Loucy (cell line): ENCODE measurements around the gene NEO1.
"Not testable (repeated sequence)": the region's sequence is repeated elsewhere in the genome, so short reads cannot be mapped to it uniquely, and the experiment has no call there.

Experiments
- CTCF ChIP-seq: fragments of 200-600 bp; sonication (generic); conservative IDR thresholded peaks from 2 replicates; pipeline ENCODE4 v1.5.1; 2014; ENCODE audit warnings: mild to moderate bottlenecking, antibody characterized with exemption, low read length
- EZH2phosphoT487 ChIP-seq: fragments of 200-600 bp; IDR thresholded peaks from 2 replicates; pipeline ENCODE4 v1.6.1; 2018; ENCODE audit warnings: antibody characterized with exemption, mild to moderate bottlenecking, moderate library complexity, borderline replicate concordance

GRCh38 chr15:73166711-73167110 is 114.4 kb downstream of the NEO1 start:
- TF ChIP-seq CTCF, EZH2phosphoT487: not testable (repeated sequence)
